Stimulated activated CD4-positive, alpha-beta T cell treated with anti-CD3 and anti-CD28 coated beads, Interleukin-12 subunit alpha, Interleukin-12 subunit beta, amount 100 ng/mL, for 4 hours (primary cell): Measurements from ENCODE around the gene TMEM45A.
"Not testable (repeated sequence)": the region's sequence is repeated elsewhere in the genome, so short reads cannot be mapped to it uniquely, and the experiment has no call there.

Source experiments
- DNase-seq: peaks from one replicate; pipeline ENCODE4 v3.0.0-alpha.2; 2020

The TMEM45A gene

GRCh38 chr3:100580147-100580546 lies 87.7 kb downstream of the TMEM45A start:
- no peak for DNase-seq

- DNase-seq, result no peak
These were observed 89.2 kb downstream of the TMEM45A start for GRCh38 chr3:100581650-100582049.

GRCh38 chr3:100582157-100582556 lies 89.7 kb downstream of the TMEM45A start:
- not testable (repeated sequence) for DNase-seq

GRCh38 chr3:100584101-100584660 lies 91.8 kb downstream of the TMEM45A start:
- no peak for DNase-seq

- DNase-seq, result no peak
These were observed 94.4 kb downstream of the TMEM45A start for GRCh38 chr3:100586832-100587231.

- no peak for DNase-seq
These were observed 95.8 kb downstream of the TMEM45A start for GRCh38 chr3:100588251-100588650.

GRCh38 chr3:100590114-100590839 lies 97.9 kb downstream of the TMEM45A start:
- peak; percentile 27 for DNase-seq

GRCh38 chr3:100590840-100591147 lies 98.4 kb downstream of the TMEM45A start:
- no peak for DNase-seq

- no peak for DNase-seq
These were observed 99.0 kb downstream of the TMEM45A start for GRCh38 chr3:100591411-100591810.

GRCh38 chr3:100600181-100601042 lies 108.0 kb downstream of the TMEM45A start:
- DNase-seq, result no peak

- DNase-seq, result no peak
These were observed 110.4 kb downstream of the TMEM45A start for GRCh38 chr3:100602506-100603444.

GRCh38 chr3:100603469-100603868 lies 111.0 kb downstream of the TMEM45A start:
- no peak for DNase-seq

GRCh38 chr3:100605358-100605757 lies 112.9 kb downstream of the TMEM45A start:
- DNase-seq, result no peak

- no peak for DNase-seq
These were observed 114.6 kb downstream of the TMEM45A start for GRCh38 chr3:100606894-100607512.

- DNase-seq, result no peak
These were observed 116.9 kb downstream of the TMEM45A start, which contains the start of gene ADGRG7 for GRCh38 chr3:100609305-100609704. Gene ADGRG7 (plus strand): TSS chr3:100609601. CDS start chr3:100609857, 256 bp downstream.

GRCh38 chr3:100609963-100610362 lies 117.5 kb downstream of the TMEM45A start:
- no peak for DNase-seq

GRCh38 chr3:100611221-100611620 lies 118.8 kb downstream of the TMEM45A start:
- no peak for DNase-seq

GRCh38 chr3:100613721-100614390 lies 121.4 kb downstream of the TMEM45A start:
- no peak for DNase-seq

- DNase-seq, result no peak
These were observed 122.5 kb downstream of the TMEM45A start for GRCh38 chr3:100614941-100615340.

- DNase-seq, result no peak
These were observed 123.3 kb downstream of the TMEM45A start for GRCh38 chr3:100615684-100616083.

GRCh38 chr3:100621251-100621650 lies 128.8 kb downstream of the TMEM45A start:
- DNase-seq, result no peak
